GM12801 (cell line): ENCODE results near the gene LRP2BP.

ENCODE experiments used
- CTCF ChIP-seq: IDR thresholded peaks from one replicate; pipeline ENCODE4 v1.5.1; 2011; ENCODE audit warnings: control low read depth; ENCODE audit not compliant: insufficient read length; ENCODE audit errors: extremely low read depth

The LRP2BP gene

GRCh38 chr4:185395238-185395955, at the start of gene LRP2BP:
LRP2BP (minus strand) TSS chr4:185395924; CDS start chr4:185378186, 17,738 bp downstream.
- TF ChIP-seq CTCF, result no peak

GRCh38 chr4:185445209-185445608, 49.5 kb upstream of the LRP2BP start:
- TF ChIP-seq CTCF, result no peak

GRCh38 chr4:185441479-185441878, 45.8 kb upstream of the LRP2BP start:
- TF ChIP-seq CTCF, result no peak

GRCh38 chr4:185437809-185438208, 42.1 kb upstream of the LRP2BP start:
- TF ChIP-seq CTCF, result no peak

- no peak for TF ChIP-seq CTCF
Observed at GRCh38 chr4:185435466-185435865, 39.7 kb upstream of the LRP2BP start.

- no peak for TF ChIP-seq CTCF
Observed at GRCh38 chr4:185429660-185430059, 33.9 kb upstream of the LRP2BP start.

- no peak for TF ChIP-seq CTCF
Observed at GRCh38 chr4:185426960-185427688, 31.4 kb upstream of the LRP2BP start.
